HG03575 (cell line): ENCODE measurements around the gene ARAP2.
A peak's percentile ranks its signal among the peaks of the same experiment; 100 is the strongest.
"Not testable (repeated sequence)": the region's sequence is repeated elsewhere in the genome, so short reads cannot be mapped to it uniquely, and the experiment has no call there.

Experiments used
- ATAC-seq: cut with Tn5 transposase; IDR thresholded peaks from one replicate; pipeline ENCODE4 v1.9.1; 2021; ENCODE audit not compliant: unreplicated experiment, insufficient number of reproducible peaks, low FRiP score; ENCODE audit errors: extremely low read depth

Gene ARAP2

GRCh38 chr4:36197501-36197900 is 46.8 kb downstream of the ARAP2 start:
- no peak for ATAC-seq

- no peak for ATAC-seq
These were observed 48.0 kb downstream of the ARAP2 start for GRCh38 chr4:36196145-36196913.

- no peak for ATAC-seq
These were observed 51.4 kb downstream of the ARAP2 start for GRCh38 chr4:36192922-36193321.

GRCh38 chr4:36189511-36190226 is 54.6 kb downstream of the ARAP2 start:
- ATAC-seq: peak; percentile 88

- ATAC-seq: no peak
These were observed 56.5 kb downstream of the ARAP2 start for GRCh38 chr4:36187723-36188333.

- ATAC-seq: no peak
These were observed 60.5 kb downstream of the ARAP2 start for GRCh38 chr4:36183665-36184393.

GRCh38 chr4:36183232-36183631 is 61.1 kb downstream of the ARAP2 start:
- ATAC-seq: no peak

GRCh38 chr4:36182315-36182714 is 62.0 kb downstream of the ARAP2 start:
- ATAC-seq: not testable (repeated sequence)

GRCh38 chr4:36180206-36180605 is 64.1 kb downstream of the ARAP2 start:
- ATAC-seq: no peak

- no peak for ATAC-seq
These were observed 65.8 kb downstream of the ARAP2 start for GRCh38 chr4:36178484-36178883.

- no peak for ATAC-seq
These were observed 66.4 kb downstream of the ARAP2 start for GRCh38 chr4:36177946-36178345.

- ATAC-seq: no peak
These were observed 69.7 kb downstream of the ARAP2 start for GRCh38 chr4:36174570-36174969.

- no peak for ATAC-seq
These were observed 70.4 kb downstream of the ARAP2 start for GRCh38 chr4:36173905-36174304.

- ATAC-seq: no peak
These were observed 71.7 kb downstream of the ARAP2 start for GRCh38 chr4:36172656-36173055.

GRCh38 chr4:36168127-36168878 is 76.0 kb downstream of the ARAP2 start:
- no peak for ATAC-seq

GRCh38 chr4:36165631-36166005 is 78.7 kb downstream of the ARAP2 start:
- no peak for ATAC-seq

GRCh38 chr4:36164900-36165630 is 79.2 kb downstream of the ARAP2 start:
- no peak for ATAC-seq

GRCh38 chr4:36163198-36163597 is 81.1 kb downstream of the ARAP2 start:
- no peak for ATAC-seq
